GM12878 (cell line): ENCODE measurements around the gene H1-8. TPM values are rescaled to one million over a fixed set of nuclear protein-coding genes. Genes with fewer than 3 reads are reported as not detected.

Experiments used
- ATAC-seq: fragments of 200-7000 bp; cut with Tn5 transposase; 3 replicates; pipeline ENCODE4 v1.9.1; 2020; ENCODE audit warnings: mild to moderate bottlenecking, moderate library complexity
- BruUV-seq: library from RNA; stranded (reverse); fragments of 400-500 nt; replicated peaks from 2 replicates; lab custom pipeline; 2021; lab: Mats Ljungman, UMichigan
- CTCF ChIA-PET: fragments of 300-600 bp; sonication (Branson Sonifier 250); formaldehyde crosslinking; extraction: SDS; loops from one replicate; lab custom pipeline; 2021; ENCODE audit warnings: inconsistent platforms; lab: Yijun Ruan, JAX
- POLR2A ChIA-PET: fragments of 350-600 bp; formaldehyde crosslinking; extraction: SDS; loops from one replicate; lab custom pipeline; 2021; ENCODE audit warnings: inconsistent platforms; lab: Charles Lee
- RAD21 ChIA-PET: fragments of 300-600 bp; sonication (Branson Sonifier 250); formaldehyde crosslinking; loops from one replicate; lab custom pipeline; 2023; ENCODE audit warnings: antibody characterized with exemption; ENCODE audit not compliant: unreplicated experiment; lab: Charles Lee
- SMC1A ChIA-PET: fragments of 300-600 bp; sonication (Branson Sonifier 250); formaldehyde crosslinking; loops from one replicate; lab custom pipeline; 2023; ENCODE audit not compliant: unreplicated experiment, uncharacterized antibody; lab: Charles Lee
- DNase-seq: peaks from one replicate; pipeline ENCODE4 v3.0.0-alpha.2; 2011; ENCODE audit warnings: low read depth, low spot score
- FAIRE-seq: peaks from 3 replicates; lab custom pipeline; 2011; peaks lifted over from hg19 to GRCh38; lab: Jason Lieb, UNC
- H2AFZ ChIP-seq: 2 replicates; pipeline ENCODE4 v1.6.0; 2011; ENCODE audit warnings: low read depth, low read length, control low read depth; ENCODE audit not compliant: control insufficient read depth
- H3K27ac ChIP-seq: 2 replicates; pipeline ENCODE4 v1.5.1; 2011; ENCODE audit warnings: control low read depth; ENCODE audit not compliant: control insufficient read depth, insufficient read depth
- H3K27me3 ChIP-seq, 2 experiments: replicated peaks in 1 of 2; 2 replicates each; pipeline versions ENCODE4 v1.6.0 to v1.6.1; 2011; ENCODE audit warnings: low read length in 1 of 2; ENCODE audit not compliant: control insufficient read depth in 2 of 2, insufficient read depth in 2 of 2
- H3K36me3 ChIP-seq, 2 experiments: 2 replicates each; pipeline ENCODE4 v1.5.1; 2011; ENCODE audit warnings: low read length in 1 of 2; ENCODE audit not compliant: control insufficient read depth in 2 of 2, insufficient read depth in 2 of 2
- H3K4me1 ChIP-seq: 2 replicates; pipeline ENCODE4 v1.6.1; 2011; ENCODE audit warnings: mild to moderate bottlenecking, low read length, moderate library complexity, mixed read lengths; ENCODE audit not compliant: control insufficient read depth, insufficient read depth
- H3K4me2 ChIP-seq: 2 replicates; pipeline ENCODE4 v1.6.0; 2011; ENCODE audit warnings: control low read depth; ENCODE audit not compliant: control insufficient read depth, insufficient read depth
- H3K4me3 ChIP-seq: fragments of 200-600 bp; sonication (generic); 2 replicates; pipeline ENCODE4 v1.5.1; 2016
- H3K79me2 ChIP-seq: 2 replicates; pipeline ENCODE4 v1.6.0; 2011; ENCODE audit warnings: low read length; ENCODE audit not compliant: control insufficient read depth, insufficient read depth
- H3K9ac ChIP-seq: 2 replicates; pipeline ENCODE4 v1.8.0; 2011; ENCODE audit warnings: low read length, control low read depth, mixed read lengths; ENCODE audit not compliant: control insufficient read depth, insufficient read depth
- H3K9me3 ChIP-seq: replicated peaks from 3 replicates; pipeline ENCODE4 v1.5.1; 2011; ENCODE audit warnings: mild to moderate bottlenecking, low read length; ENCODE audit not compliant: control insufficient read depth, insufficient read depth
- H4K20me1 ChIP-seq: 2 replicates; pipeline ENCODE4 v1.6.0; 2011; ENCODE audit not compliant: control insufficient read depth, insufficient read depth
- BCL11A ChIP-seq: IDR thresholded peaks from 2 replicates; pipeline ENCODE4 v1.6.1; 2011; ENCODE audit warnings: low read depth, low read length
- CBX5 ChIP-seq: sonication (generic); IDR thresholded peaks from 2 replicates; pipeline ENCODE4 v1.6.1; 2016; ENCODE audit warnings: low read depth, moderate library complexity, mild to moderate bottlenecking, inconsistent platforms
- NFIC ChIP-seq: IDR thresholded peaks from 2 replicates; pipeline ENCODE4 v1.6.1; 2012; ENCODE audit warnings: low read depth, mild to moderate bottlenecking, inconsistent platforms, low read length, moderate library complexity
- NFYB ChIP-seq: IDR thresholded peaks from 2 replicates; pipeline ENCODE4 v1.6.1; 2011; ENCODE audit warnings: low read depth, mild to moderate bottlenecking, low read length, improper control_type of control experiment, moderate library complexity; ENCODE audit not compliant: insufficient read depth
- RCOR1 ChIP-seq: conservative IDR thresholded peaks from 2 replicates; pipeline ENCODE4 v1.6.1; 2012; ENCODE audit warnings: low read depth, low read length, improper control_type of control experiment
- SRF ChIP-seq, 2 experiments: IDR thresholded peaks; 2 replicates each; pipeline ENCODE4 v1.6.1; 2011; ENCODE audit warnings: low read depth in 2 of 2, low read length in 2 of 2, mild to moderate bottlenecking in 1 of 2, moderate library complexity in 1 of 2
- SUZ12 ChIP-seq: fragments of 200-600 bp; sonication (generic); IDR thresholded peaks from one replicate; pipeline ENCODE4 v1.6.1; 2018; ENCODE audit warnings: antibody characterized with exemption, mild to moderate bottlenecking; ENCODE audit not compliant: unreplicated experiment
- ZBED1 ChIP-seq: IDR thresholded peaks from 2 replicates; pipeline ENCODE4 v1.6.1; 2016; ENCODE audit warnings: borderline replicate concordance
- ZNF24 ChIP-seq: fragments of 450-650 bp; IDR thresholded peaks from 2 replicates; pipeline ENCODE4 v1.6.1; 2017; ENCODE audit warnings: antibody characterized with exemption, mild to moderate bottlenecking
- WGBS: methylation state at CpG from one replicate; pipeline ENCODE4 v1.1.6; 2016; ENCODE audit warnings: low lambda C conversion rate; ENCODE audit not compliant: insufficient replicate concordance, insufficient coverage; ENCODE audit errors: missing lambda C conversion rate; 5-methylcytosine and 5-hydroxymethylcytosine counted together
- in situ Hi-C: fragments of 300-500 bp; cut with MboI; formaldehyde crosslinking; loops from 9 replicates; pipeline ENCODE4 v1.14.3; 2018; ENCODE audit warnings: mixed read lengths
- intact Hi-C: fragments of 100-400 bp; cut with micrococcal nuclease; formaldehyde crosslinking; loops from one replicate; pipeline ENCODE4 v1.14.2; 2022; ENCODE audit not compliant: unreplicated experiment
- polyA plus RNA-seq, 11 experiments: library from polyadenylated mRNA; depleted of rRNA in 4 of 11; unstranded in 6 of 11; stranded (reverse) in 5 of 11; fragments of >200 nt; fragmentation: Nextera tagmentation in 4 of 11; fragmentation: Illumina TruSeq in 1 of 11; extraction: Ambion mirVana in 4 of 11; extraction: Trizol in 1 of 11; gene quantifications; 1 replicate in 1 of 11; 2 replicates in 10 of 11; pipeline versions ENCODE4 v1.2.1 to v1.2.3, GENCODE V29; 2011 to 2016; ENCODE audit warnings: inconsistent platforms in 2 of 11, missing spikeins in 2 of 11, low read depth in 1 of 11
- total RNA-seq, 4 experiments: library from RNA; depleted of rRNA in 3 of 4; stranded (reverse); fragments of >200 nt in 3 of 4; fragmentation: Illumina TruSeq in 1 of 4; extraction: Trizol in 1 of 4; gene quantifications; 2 replicates each; pipeline versions ENCODE4 v1.2.1 to v1.2.3, GENCODE V29; 2013 to 2021
- TF ChIP-seq, protein P1 (sequence below): IDR thresholded peaks from 2 replicates; pipeline ENCODE4 v1.6.1; 2012; ENCODE audit warnings: improper control_type of control experiment, low read depth, low read length; ENCODE audit not compliant: insufficient replicate concordance
- TF ChIP-seq, protein P2 (sequence below): fragments of 450-650 bp; IDR thresholded peaks from 2 replicates; pipeline ENCODE4 v1.6.1; 2017; ENCODE audit warnings: mild to moderate bottlenecking, moderate library complexity

H1-8 gene
- total and polyA plus RNA-seq, 10 of the 15 experiments (the other 5 are each of a cell fraction or from before 2014, with no cell fraction given): not detected

- RAD21 ChIA-PET: no interaction called here
- in situ Hi-C loops (no loop called here), intact Hi-C loops (no loop called here)
- Histone ChIP-seq H3K36me3 (no peaks in the 10 kb centered on the region), H2AFZ (no peak overlapping the region), H3K4me3 (no peak overlapping the region), H3K79me2 (no peaks in the 10 kb centered on the region), H3K27ac (no peak overlapping the region), H3K9ac (no peak overlapping the region), H3K4me2 (no peak overlapping the region), H3K9me3 (no peaks in the 10 kb centered on the region), H3K4me1 (peaks cover 7% of the 10 kb centered on the region), H3K27me3 (no peaks in the 10 kb centered on the region), H4K20me1 (no peaks in the 10 kb centered on the region)
- FAIRE-seq (no peak), DNase-seq (no peak), ATAC-seq (no peak)
- TF ChIP-seq NFIC (no peak), ZBED1 (no peak), ZNF24 (no peak), RCOR1 (no peak), SUZ12 (no peak), CBX5 (no peak), NFYB (no peak), SRF (IDR thresholded peaks at IDR 0.05; ENCODE audit: low read depth in 2 of 2, low read length in 2 of 2) (no peak), BCL11A (no peak)
- TF ChIP-seq, protein P1, sequence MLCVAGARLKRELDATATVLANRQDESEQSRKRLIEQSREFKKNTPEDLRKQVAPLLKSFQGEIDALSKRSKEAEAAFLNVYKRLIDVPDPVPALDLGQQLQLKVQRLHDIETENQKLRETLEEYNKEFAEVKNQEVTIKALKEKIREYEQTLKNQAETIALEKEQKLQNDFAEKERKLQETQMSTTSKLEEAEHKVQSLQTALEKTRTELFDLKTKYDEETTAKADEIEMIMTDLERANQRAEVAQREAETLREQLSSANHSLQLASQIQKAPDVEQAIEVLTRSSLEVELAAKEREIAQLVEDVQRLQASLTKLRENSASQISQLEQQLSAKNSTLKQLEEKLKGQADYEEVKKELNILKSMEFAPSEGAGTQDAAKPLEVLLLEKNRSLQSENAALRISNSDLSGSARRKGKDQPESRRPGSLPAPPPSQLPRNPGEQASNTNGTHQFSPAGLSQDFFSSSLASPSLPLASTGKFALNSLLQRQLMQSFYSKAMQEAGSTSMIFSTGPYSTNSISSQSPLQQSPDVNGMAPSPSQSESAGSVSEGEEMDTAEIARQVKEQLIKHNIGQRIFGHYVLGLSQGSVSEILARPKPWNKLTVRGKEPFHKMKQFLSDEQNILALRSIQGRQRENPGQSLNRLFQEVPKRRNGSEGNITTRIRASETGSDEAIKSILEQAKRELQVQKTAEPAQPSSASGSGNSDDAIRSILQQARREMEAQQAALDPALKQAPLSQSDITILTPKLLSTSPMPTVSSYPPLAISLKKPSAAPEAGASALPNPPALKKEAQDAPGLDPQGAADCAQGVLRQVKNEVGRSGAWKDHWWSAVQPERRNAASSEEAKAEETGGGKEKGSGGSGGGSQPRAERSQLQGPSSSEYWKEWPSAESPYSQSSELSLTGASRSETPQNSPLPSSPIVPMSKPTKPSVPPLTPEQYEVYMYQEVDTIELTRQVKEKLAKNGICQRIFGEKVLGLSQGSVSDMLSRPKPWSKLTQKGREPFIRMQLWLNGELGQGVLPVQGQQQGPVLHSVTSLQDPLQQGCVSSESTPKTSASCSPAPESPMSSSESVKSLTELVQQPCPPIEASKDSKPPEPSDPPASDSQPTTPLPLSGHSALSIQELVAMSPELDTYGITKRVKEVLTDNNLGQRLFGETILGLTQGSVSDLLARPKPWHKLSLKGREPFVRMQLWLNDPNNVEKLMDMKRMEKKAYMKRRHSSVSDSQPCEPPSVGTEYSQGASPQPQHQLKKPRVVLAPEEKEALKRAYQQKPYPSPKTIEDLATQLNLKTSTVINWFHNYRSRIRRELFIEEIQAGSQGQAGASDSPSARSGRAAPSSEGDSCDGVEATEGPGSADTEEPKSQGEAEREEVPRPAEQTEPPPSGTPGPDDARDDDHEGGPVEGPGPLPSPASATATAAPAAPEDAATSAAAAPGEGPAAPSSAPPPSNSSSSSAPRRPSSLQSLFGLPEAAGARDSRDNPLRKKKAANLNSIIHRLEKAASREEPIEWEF: no peak
- TF ChIP-seq, protein P2, sequence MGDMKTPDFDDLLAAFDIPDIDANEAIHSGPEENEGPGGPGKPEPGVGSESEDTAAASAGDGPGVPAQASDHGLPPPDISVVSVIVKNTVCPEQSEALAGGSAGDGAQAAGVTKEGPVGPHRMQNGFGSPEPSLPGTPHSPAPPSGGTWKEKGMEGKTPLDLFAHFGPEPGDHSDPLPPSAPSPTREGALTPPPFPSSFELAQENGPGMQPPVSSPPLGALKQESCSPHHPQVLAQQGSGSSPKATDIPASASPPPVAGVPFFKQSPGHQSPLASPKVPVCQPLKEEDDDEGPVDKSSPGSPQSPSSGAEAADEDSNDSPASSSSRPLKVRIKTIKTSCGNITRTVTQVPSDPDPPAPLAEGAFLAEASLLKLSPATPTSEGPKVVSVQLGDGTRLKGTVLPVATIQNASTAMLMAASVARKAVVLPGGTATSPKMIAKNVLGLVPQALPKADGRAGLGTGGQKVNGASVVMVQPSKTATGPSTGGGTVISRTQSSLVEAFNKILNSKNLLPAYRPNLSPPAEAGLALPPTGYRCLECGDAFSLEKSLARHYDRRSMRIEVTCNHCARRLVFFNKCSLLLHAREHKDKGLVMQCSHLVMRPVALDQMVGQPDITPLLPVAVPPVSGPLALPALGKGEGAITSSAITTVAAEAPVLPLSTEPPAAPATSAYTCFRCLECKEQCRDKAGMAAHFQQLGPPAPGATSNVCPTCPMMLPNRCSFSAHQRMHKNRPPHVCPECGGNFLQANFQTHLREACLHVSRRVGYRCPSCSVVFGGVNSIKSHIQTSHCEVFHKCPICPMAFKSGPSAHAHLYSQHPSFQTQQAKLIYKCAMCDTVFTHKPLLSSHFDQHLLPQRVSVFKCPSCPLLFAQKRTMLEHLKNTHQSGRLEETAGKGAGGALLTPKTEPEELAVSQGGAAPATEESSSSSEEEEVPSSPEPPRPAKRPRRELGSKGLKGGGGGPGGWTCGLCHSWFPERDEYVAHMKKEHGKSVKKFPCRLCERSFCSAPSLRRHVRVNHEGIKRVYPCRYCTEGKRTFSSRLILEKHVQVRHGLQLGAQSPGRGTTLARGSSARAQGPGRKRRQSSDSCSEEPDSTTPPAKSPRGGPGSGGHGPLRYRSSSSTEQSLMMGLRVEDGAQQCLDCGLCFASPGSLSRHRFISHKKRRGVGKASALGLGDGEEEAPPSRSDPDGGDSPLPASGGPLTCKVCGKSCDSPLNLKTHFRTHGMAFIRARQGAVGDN: no peak
- BruUV-seq: no TSS peak
- CTCF ChIA-PET: no interaction called here
- SMC1A ChIA-PET: interaction anchor here (1.3 kb wide), 1 partner anchor 92 kb away, joined by 3 read pairs; no protein-coding TSS in a partner anchor
- POLR2A ChIA-PET: no interaction called here
- WGBS: 44% methylated on average over 5 of the region's 5 CpGs
Measured at GRCh38 chr3:129582799-129583198, 39.8 kb downstream of the H1-8 start.
